ENCODE results near the gene CCDC51. TPM values are rescaled to one million over a fixed set of nuclear protein-coding genes. Genes with fewer than 3 reads are reported as not detected.

The CCDC51 gene
- total and polyA plus RNA-seq, 9 of the 15 experiments (the other 6 are each of a cell fraction or from before 2014, with no cell fraction given) = 6.5 to 18.6 (median 15.7) TPM

DNA sequence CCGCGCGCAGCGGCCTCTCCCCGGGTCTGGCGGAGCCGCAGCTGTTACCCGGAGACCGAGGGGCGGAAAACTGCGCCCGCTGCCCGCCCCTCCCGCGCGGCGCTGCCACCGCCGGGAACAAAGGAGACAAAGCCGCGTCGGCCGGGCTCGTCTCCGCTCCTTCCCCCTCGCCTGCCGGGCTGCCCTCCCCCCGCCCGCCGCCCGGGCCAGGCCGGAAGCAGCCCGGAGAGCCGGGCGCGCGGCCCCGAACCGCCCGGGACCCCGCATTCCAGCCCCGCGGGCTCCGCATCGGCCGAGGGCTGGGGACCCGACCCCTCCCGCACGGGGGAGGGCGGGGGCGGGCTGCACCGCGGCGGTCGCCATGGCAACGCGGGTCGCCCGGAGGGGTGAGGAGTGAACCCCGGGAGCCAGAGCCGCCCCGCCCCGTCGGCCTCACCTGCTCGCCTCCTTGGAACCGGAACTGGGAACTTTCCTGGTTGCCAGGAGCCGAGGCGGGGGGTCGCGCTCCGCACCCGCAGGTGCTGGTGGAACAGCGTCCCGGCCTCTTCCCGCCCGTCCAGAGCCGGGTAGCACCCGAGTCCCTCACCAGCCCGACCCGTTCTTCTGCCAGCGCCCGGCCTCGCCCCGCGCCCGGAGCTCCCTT is 10.5 kb downstream of the CCDC51 start:
- DNase-seq (ENCODE audit: extremely low read depth in 1 of 4, low spot score in 3 of 4) (peak; percentile 65 to 90 (median 86)), ATAC-seq (peak; percentile 75), FAIRE-seq (no peak)
- peaks cover 5 to 36% of the 10 kb centered on the region in 2 experiments; a peak in 4 of 5 replicates for H3K4me1 ChIP-seq (replicated peaks in 1 of 2; ENCODE audit: control insufficient read depth in 2 of 2, insufficient read depth in 2 of 2, low read length in 2 of 2)
- H3K4me3 ChIP-seq = peak overlapping the region; percentile 57
- no peaks in the 10 kb centered on the region for H3K9me3 ChIP-seq (replicated peaks; ENCODE audit: control insufficient read depth, insufficient read depth, low read depth, low read length)
- ChIA-PET CTCF (ENCODE audit: low intra/inter-chr PET ratio) (interaction anchor here (0.6 kb wide), 1 partner anchor 129 kb away, joined by 3 read pairs; no protein-coding TSS in a partner anchor), POLR2A (interaction anchor here (1.0 kb wide), 1 partner anchor 13 kb away, joined by 3 read pairs; no protein-coding TSS in a partner anchor)
- no peaks in the 10 kb centered on the region for H3K9me1 ChIP-seq (ENCODE audit: control insufficient read depth, insufficient read depth, low read length)
- in situ Hi-C loops (cut with MboI) = no loop called here
- no peaks in the 10 kb centered on the region for H3K27me3 ChIP-seq (ENCODE audit: control insufficient read depth in 2 of 2, insufficient read depth in 2 of 2, low read length in 2 of 2)
- no peaks in the 10 kb centered on the region for H4K20me1 ChIP-seq (replicated peaks; ENCODE audit: control insufficient read depth, insufficient read depth, low read length)
- WGBS (ENCODE audit: insufficient coverage, low coverage, missing lambda C conversion rate) = 0% methylated on average over 3 of the region's 86 CpGs
- no TSS peak for BruUV-seq (replicated peaks)
- peak overlapping the region; percentile 66 for H3K4me2 ChIP-seq (ENCODE audit: insufficient read depth, low read length)
- H3K9ac ChIP-seq (ENCODE audit: insufficient read depth in 1 of 2, low read depth in 2 of 2, low read length in 2 of 2) = peak overlapping the region; percentile 59 to 85; a peak in 3 of 4 replicates
- H3K36me3 ChIP-seq (ENCODE audit: control insufficient read depth, insufficient read depth, low read length) = peaks cover 29% of the 10 kb centered on the region; the same call in 2 of the 3 replicates
- no peaks in the 10 kb centered on the region; the same call in 2 of the 3 replicates for H3K79me2 ChIP-seq (ENCODE audit: control insufficient read depth, insufficient read depth, low read length)
- intact Hi-C loops (cut with micrococcal nuclease) = no loop called here
- peak overlapping the region; percentile 78 for H2AFZ ChIP-seq (ENCODE audit: low read depth, low read length)
- peak overlapping the region; percentile 68 for H3K27ac ChIP-seq (ENCODE audit: extremely low read depth, low read depth, low read length)
- TF ChIP-seq SIN3A (IDR thresholded peaks at IDR 0.05; ENCODE audit: borderline replicate concordance in 2 of 2, control insufficient read depth in 1 of 2, low read depth in 2 of 2, low read length in 2 of 2) (peak in 1 of 2 experiments; percentile 25; a peak in 1 of 4 replicates), EGR1 (conservative IDR thresholded peaks at IDR 0.05) (0 out of 2 replicates have a peak, but pooled peaks have one; percentile 31), SUPT5H (IDR thresholded peaks at IDR 0.05) (no peak), TFAP4 (CRISPR knock-in tag; IDR thresholded peaks at IDR 0.05; ENCODE audit: borderline replicate concordance) (0 out of 2 replicates have a peak, but pooled peaks have one; percentile 1), MAZ (CRISPR knock-in tag; conservative IDR thresholded peaks at IDR 0.05 in 1 of 2, IDR thresholded peaks at IDR 0.05 in 1 of 2) (peak in 1 of 2 experiments; percentile 74; a peak in 2 of 4 replicates)
- TF ChIP-seq, protein P1, sequence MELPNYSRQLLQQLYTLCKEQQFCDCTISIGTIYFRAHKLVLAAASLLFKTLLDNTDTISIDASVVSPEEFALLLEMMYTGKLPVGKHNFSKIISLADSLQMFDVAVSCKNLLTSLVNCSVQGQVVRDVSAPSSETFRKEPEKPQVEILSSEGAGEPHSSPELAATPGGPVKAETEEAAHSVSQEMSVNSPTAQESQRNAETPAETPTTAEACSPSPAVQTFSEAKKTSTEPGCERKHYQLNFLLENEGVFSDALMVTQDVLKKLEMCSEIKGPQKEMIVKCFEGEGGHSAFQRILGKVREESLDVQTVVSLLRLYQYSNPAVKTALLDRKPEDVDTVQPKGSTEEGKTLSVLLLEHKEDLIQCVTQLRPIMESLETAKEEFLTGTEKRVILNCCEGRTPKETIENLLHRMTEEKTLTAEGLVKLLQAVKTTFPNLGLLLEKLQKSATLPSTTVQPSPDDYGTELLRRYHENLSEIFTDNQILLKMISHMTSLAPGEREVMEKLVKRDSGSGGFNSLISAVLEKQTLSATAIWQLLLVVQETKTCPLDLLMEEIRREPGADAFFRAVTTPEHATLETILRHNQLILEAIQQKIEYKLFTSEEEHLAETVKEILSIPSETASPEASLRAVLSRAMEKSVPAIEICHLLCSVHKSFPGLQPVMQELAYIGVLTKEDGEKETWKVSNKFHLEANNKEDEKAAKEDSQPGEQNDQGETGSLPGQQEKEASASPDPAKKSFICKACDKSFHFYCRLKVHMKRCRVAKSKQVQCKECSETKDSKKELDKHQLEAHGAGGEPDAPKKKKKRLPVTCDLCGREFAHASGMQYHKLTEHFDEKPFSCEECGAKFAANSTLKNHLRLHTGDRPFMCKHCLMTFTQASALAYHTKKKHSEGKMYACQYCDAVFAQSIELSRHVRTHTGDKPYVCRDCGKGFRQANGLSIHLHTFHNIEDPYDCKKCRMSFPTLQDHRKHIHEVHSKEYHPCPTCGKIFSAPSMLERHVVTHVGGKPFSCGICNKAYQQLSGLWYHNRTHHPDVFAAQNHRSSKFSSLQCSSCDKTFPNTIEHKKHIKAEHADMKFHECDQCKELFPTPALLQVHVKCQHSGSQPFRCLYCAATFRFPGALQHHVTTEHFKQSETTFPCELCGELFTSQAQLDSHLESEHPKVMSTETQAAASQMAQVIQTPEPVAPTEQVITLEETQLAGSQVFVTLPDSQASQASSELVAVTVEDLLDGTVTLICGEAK (IDR thresholded peaks at IDR 0.05) = 0 out of 2 replicates have a peak, but pooled peaks have one; percentile 45
- TF ChIP-seq, protein P1 (CRISPR knock-in tag; IDR thresholded peaks at IDR 0.05) = no peak
- TF ChIP-seq, protein P2, sequence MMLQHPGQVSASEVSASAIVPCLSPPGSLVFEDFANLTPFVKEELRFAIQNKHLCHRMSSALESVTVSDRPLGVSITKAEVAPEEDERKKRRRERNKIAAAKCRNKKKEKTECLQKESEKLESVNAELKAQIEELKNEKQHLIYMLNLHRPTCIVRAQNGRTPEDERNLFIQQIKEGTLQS (IDR thresholded peaks at IDR 0.05) = no peak
- TF ChIP-seq, protein P2 (CRISPR knock-in tag; conservative IDR thresholded peaks at IDR 0.05) = no peak

Measured in K562 (cell line).